ENCODE results near the gene LKAAEAR1. TPM values are rescaled to one million over a fixed set of nuclear protein-coding genes. Genes with fewer than 3 reads are reported as not detected.

LKAAEAR1 gene
- total and polyA plus RNA-seq, 2 of the 13 experiments (the other 11 are each of a cell fraction or from before 2014, with no cell fraction given) = not detected

DNA sequence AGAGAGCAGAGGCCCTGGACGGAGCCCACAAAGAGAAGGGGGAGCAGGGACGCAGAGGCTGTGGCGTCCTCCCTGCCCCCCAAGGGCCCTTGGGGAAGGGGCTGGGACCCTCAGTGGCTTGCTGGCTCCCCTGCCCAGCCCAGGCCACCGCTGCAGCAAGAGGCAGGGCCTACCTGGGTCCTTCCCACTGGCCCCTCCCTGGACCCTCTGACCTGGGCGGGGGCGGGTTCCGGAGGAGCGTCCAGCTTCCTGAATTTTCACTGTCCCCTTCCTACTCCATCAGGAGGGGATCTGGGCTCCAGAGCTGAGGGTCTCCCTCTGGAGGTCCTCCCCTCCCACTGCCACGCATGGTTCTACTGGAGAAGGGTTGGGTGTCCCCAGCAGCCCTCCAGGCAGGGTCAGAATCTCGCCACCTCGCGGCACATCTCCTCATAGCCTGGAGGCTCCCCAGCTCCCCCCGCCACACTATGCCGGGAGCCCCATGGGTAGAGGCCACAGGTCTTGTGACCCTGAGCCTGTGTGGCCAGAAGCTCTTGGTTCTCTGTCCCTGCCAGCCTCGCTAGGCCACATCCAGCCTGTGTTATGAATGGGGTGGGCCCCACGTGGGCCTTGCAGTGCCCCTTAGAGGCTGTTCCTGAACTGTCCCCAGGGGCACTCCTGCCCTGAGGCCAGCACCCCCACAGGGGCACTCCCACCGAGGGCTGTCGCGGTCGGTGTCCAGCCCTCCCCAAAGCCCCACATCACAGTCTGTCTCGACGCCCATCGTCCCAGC, 33.8 kb downstream of the LKAAEAR1 start (continued):
- TF ChIP-seq EP300 (IDR thresholded peaks at IDR 0.05; ENCODE audit: low read depth in 2 of 2, low read length in 2 of 2) (0 out of 4 replicates have a peak, but pooled peaks of 1 of the 2 experiments have one; percentile 14), EP300 (CRISPR knock-in tag; IDR thresholded peaks at IDR 0.05; ENCODE audit: borderline replicate concordance) (no peak), ZFY (CRISPR knock-in tag; IDR thresholded peaks at IDR 0.05) (peak; percentile 84), ZMYM2 (CRISPR knock-in tag; IDR thresholded peaks at IDR 0.05) (peak; percentile 27; the same call in 1 of the 2 replicates), CEBPG (CRISPR knock-in tag; IDR thresholded peaks at IDR 0.05) (no peak; the same call in 1 of the 2 replicates), TEAD2 (CRISPR knock-in tag; IDR thresholded peaks at IDR 0.05) (no peak; the same call in 1 of the 2 replicates), ZNF282 (IDR thresholded peaks at IDR 0.05; ENCODE audit: partially characterized antibody) (no peak), PITX1 (CRISPR knock-in tag; IDR thresholded peaks at IDR 0.05) (peak; percentile 75), CCAR2 (optimal IDR thresholded peaks at IDR 0.05; ENCODE audit: low read depth, low read length) (no peak), ZNF12 (CRISPR knock-in tag; IDR thresholded peaks at IDR 0.05) (no peak), ZNF703 (CRISPR knock-in tag; IDR thresholded peaks at IDR 0.05; ENCODE audit: borderline replicate concordance) (no peak), ZNF788 (CRISPR knock-in tag; IDR thresholded peaks at IDR 0.05; ENCODE audit: borderline replicate concordance) (peak; percentile 95), CERS6 (CRISPR knock-in tag; IDR thresholded peaks at IDR 0.05) (no peak), ATF1 (CRISPR knock-in tag; IDR thresholded peaks at IDR 0.05) (no peak), MAFG (CRISPR knock-in tag; IDR thresholded peaks at IDR 0.05) (no peak), YEATS2 (CRISPR knock-in tag; IDR thresholded peaks at IDR 0.05; ENCODE audit: borderline replicate concordance) (0 out of 2 replicates have a peak, but pooled peaks have one; percentile 56), ZNF773 (CRISPR knock-in tag; IDR thresholded peaks at IDR 0.05; ENCODE audit: borderline replicate concordance) (0 out of 2 replicates have a peak, but pooled peaks have one; percentile 51), TCF7 (IDR thresholded peaks at IDR 0.05; ENCODE audit: low read depth) (no peak), ZNF337 (CRISPR knock-in tag; IDR thresholded peaks at IDR 0.05; ENCODE audit: borderline replicate concordance, low read depth) (peak; percentile 7; the same call in 1 of the 2 replicates), MAZ (IDR thresholded peaks at IDR 0.05; ENCODE audit: borderline replicate concordance, low read depth, low read length) (no peak), MAZ (CRISPR knock-in tag; IDR thresholded peaks at IDR 0.05; ENCODE audit: low read depth) (peak; percentile 84), ZNF296 (CRISPR knock-in tag; conservative IDR thresholded peaks at IDR 0.05) (peak; percentile 54)
- TF ChIP-seq, protein P1, sequence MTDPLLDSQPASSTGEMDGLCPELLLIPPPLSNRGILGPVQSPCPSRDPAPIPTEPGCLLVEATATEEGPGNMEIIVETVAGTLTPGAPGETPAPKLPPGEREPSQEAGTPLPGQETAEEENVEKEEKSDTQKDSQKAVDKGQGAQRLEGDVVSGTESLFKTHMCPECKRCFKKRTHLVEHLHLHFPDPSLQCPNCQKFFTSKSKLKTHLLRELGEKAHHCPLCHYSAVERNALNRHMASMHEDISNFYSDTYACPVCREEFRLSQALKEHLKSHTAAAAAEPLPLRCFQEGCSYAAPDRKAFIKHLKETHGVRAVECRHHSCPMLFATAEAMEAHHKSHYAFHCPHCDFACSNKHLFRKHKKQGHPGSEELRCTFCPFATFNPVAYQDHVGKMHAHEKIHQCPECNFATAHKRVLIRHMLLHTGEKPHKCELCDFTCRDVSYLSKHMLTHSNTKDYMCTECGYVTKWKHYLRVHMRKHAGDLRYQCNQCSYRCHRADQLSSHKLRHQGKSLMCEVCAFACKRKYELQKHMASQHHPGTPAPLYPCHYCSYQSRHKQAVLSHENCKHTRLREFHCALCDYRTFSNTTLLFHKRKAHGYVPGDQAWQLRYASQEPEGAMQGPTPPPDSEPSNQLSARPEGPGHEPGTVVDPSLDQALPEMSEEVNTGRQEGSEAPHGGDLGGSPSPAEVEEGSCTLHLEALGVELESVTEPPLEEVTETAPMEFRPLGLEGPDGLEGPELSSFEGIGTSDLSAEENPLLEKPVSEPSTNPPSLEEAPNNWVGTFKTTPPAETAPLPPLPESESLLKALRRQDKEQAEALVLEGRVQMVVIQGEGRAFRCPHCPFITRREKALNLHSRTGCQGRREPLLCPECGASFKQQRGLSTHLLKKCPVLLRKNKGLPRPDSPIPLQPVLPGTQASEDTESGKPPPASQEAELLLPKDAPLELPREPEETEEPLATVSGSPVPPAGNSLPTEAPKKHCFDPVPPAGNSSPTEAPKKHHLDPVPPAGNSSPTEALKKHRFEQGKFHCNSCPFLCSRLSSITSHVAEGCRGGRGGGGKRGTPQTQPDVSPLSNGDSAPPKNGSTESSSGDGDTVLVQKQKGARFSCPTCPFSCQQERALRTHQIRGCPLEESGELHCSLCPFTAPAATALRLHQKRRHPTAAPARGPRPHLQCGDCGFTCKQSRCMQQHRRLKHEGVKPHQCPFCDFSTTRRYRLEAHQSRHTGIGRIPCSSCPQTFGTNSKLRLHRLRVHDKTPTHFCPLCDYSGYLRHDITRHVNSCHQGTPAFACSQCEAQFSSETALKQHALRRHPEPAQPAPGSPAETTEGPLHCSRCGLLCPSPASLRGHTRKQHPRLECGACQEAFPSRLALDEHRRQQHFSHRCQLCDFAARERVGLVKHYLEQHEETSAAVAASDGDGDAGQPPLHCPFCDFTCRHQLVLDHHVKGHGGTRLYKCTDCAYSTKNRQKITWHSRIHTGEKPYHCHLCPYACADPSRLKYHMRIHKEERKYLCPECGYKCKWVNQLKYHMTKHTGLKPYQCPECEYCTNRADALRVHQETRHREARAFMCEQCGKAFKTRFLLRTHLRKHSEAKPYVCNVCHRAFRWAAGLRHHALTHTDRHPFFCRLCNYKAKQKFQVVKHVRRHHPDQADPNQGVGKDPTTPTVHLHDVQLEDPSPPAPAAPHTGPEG (CRISPR knock-in tag; IDR thresholded peaks at IDR 0.05) = peak; percentile 85
- TF ChIP-seq, protein P2, sequence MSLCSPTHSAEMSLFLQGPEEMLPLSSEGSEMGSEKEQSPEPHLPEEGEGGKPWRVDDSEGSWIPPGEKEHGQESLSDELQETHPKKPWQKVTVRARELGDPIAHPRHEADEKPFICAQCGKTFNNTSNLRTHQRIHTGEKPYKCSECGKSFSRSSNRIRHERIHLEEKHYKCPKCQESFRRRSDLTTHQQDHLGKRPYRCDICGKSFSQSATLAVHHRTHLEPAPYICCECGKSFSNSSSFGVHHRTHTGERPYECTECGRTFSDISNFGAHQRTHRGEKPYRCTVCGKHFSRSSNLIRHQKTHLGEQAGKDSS (CRISPR knock-in tag; IDR thresholded peaks at IDR 0.05; ENCODE audit: borderline replicate concordance, low read depth) = no peak; the same call in 1 of the 2 replicates

Measured in HepG2 (cell line).